Neural crest cell (in vitro differentiated cells): ENCODE measurements around the gene TTC39B. TPM values are rescaled to one million over a fixed set of nuclear protein-coding genes. Genes with fewer than 3 reads are reported as not detected.
A peak's percentile ranks its signal among the peaks of the same experiment; 100 is the strongest.

Experiments used
- DNase-seq: peaks from one replicate; pipeline ENCODE4 v3.0.0; 2021; ENCODE audit warnings: low read depth, mixed read lengths, low spot score
- H3K27ac Mint-ChIP-seq: one replicate; pipeline ENCODE4 v1.8.0; 2021; ENCODE audit warnings: mild to moderate bottlenecking, mixed read lengths; ENCODE audit not compliant: unreplicated experiment
- H3K27me3 Mint-ChIP-seq: 2 replicates; pipeline ENCODE4 v1.8.0; 2021; ENCODE audit warnings: low read depth, mild to moderate bottlenecking, mixed read lengths
- H3K36me3 Mint-ChIP-seq: 2 replicates; pipeline ENCODE4 v1.8.0; 2021; ENCODE audit warnings: low read depth, mild to moderate bottlenecking, mixed read lengths
- H3K4me1 Mint-ChIP-seq: 2 replicates; pipeline ENCODE4 v1.8.0; 2021; ENCODE audit warnings: mixed read lengths
- H3K4me3 Mint-ChIP-seq: one replicate; pipeline ENCODE4 v1.8.0; 2021; ENCODE audit warnings: mild to moderate bottlenecking, mixed read lengths
- H3K9me3 Mint-ChIP-seq: 2 replicates; pipeline ENCODE4 v1.8.0; 2021; ENCODE audit warnings: mixed read lengths
- CTCF ChIP-seq: fragments of 200-600 bp; sonication (generic); conservative IDR thresholded peaks from 2 replicates; pipeline ENCODE4 v1.5.0; 2021; ENCODE audit warnings: antibody characterized with exemption, mild to moderate bottlenecking
- total RNA-seq: library from RNA; stranded (reverse); gene quantifications from 2 replicates; pipeline ENCODE4 v1.2.1, GENCODE V29; 2021

Gene TTC39B
- total RNA-seq, 1 donor from 2014 or later, result 3.7 TPM

- Mint-ChIP-seq H3K4me1 (peaks cover 7% of the 10 kb centered on the region), H3K27me3 (no peaks in the 10 kb centered on the region), H3K36me3 (no peaks in the 10 kb centered on the region), H3K9me3 (no peaks in the 10 kb centered on the region), H3K27ac (no peak overlapping the region), H3K4me3 (no peak overlapping the region)
- no peak for DNase-seq
- no peak for TF ChIP-seq CTCF
Observed at GRCh38 chr9:15178631-15179030, 128.4 kb downstream of the TTC39B start.

- no peak for DNase-seq
- no peak for TF ChIP-seq CTCF
- H3K4me3 Mint-ChIP-seq, result no peak overlapping the region
- H3K4me1 Mint-ChIP-seq, result peaks cover 3% of the 10 kb centered on the region
- no peaks in the 10 kb centered on the region for H3K36me3 Mint-ChIP-seq
- no peaks in the 10 kb centered on the region for H3K9me3 Mint-ChIP-seq
- H3K27me3 Mint-ChIP-seq, result no peaks in the 10 kb centered on the region
- H3K27ac Mint-ChIP-seq, result no peak overlapping the region
Observed at GRCh38 chr9:15176836-15177235, 130.2 kb downstream of the TTC39B start.

- Mint-ChIP-seq H3K4me3 (no peak overlapping the region), H3K27me3 (no peaks in the 10 kb centered on the region), H3K4me1 (peaks cover 5% of the 10 kb centered on the region), H3K9me3 (no peaks in the 10 kb centered on the region), H3K36me3 (no peaks in the 10 kb centered on the region), H3K27ac (no peak overlapping the region)
- no peak for TF ChIP-seq CTCF
- DNase-seq, result no peak
Observed at GRCh38 chr9:15163931-15164330, 143.1 kb downstream of the TTC39B start.

- no peaks in the 10 kb centered on the region for H3K36me3 Mint-ChIP-seq
Observed at GRCh38 chr9:15161753-15162152, 145.3 kb downstream of the TTC39B start.

GRCh38 chr9:15160673-15161072 lies 146.3 kb downstream of the TTC39B start:
- TF ChIP-seq CTCF, result no peak
- H3K36me3 Mint-ChIP-seq, result no peaks in the 10 kb centered on the region
- H3K9me3 Mint-ChIP-seq, result peaks cover 4% of the 10 kb centered on the region
- H3K4me1 Mint-ChIP-seq, result peaks cover 20% of the 10 kb centered on the region
- no peak for DNase-seq
- no peak overlapping the region for H3K4me3 Mint-ChIP-seq
- no peaks in the 10 kb centered on the region for H3K27me3 Mint-ChIP-seq
- peak overlapping the region; percentile 43 for H3K27ac Mint-ChIP-seq

More at GRCh38 chr9:15161753-15162152, 145.3 kb downstream of the TTC39B start:
- Mint-ChIP-seq H3K27me3 (no peaks in the 10 kb centered on the region), H3K9me3 (peaks cover 4% of the 10 kb centered on the region), H3K4me1 (peaks cover 11% of the 10 kb centered on the region), H3K27ac (no peak overlapping the region), H3K4me3 (no peak overlapping the region)
- DNase-seq, result no peak
- TF ChIP-seq CTCF, result no peak

- Mint-ChIP-seq H3K36me3 (no peaks in the 10 kb centered on the region), H3K27ac (peak overlapping the region; percentile 15), H3K4me1 (peaks cover 25% of the 10 kb centered on the region), H3K4me3 (no peak overlapping the region), H3K9me3 (peaks cover 4% of the 10 kb centered on the region), H3K27me3 (no peaks in the 10 kb centered on the region)
- TF ChIP-seq CTCF, result no peak
- no peak for DNase-seq
Observed at GRCh38 chr9:15158064-15158463, 149.0 kb downstream of the TTC39B start.
